Measurements from ENCODE around the gene ALK.

DNA sequence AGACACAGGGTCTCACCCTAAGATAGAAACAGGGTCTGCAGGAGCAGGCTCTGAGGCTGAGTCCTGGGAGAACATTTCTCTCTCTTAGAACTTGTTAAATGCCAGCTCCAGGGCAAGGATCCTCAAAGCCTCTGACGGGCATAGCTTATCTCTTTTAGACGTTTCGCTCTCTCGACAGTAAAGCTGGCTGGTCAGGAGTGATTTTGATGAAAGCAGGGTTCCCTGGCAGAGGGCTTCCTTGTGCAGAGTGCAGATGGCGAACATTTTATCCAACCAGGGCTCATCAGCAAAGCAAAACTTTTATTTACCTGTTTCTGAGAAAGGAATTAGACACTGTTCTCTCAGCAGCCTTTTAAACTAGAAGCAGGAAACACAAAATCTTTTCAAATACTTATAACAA is 350.8 kb downstream of the ALK start:
- TF ChIP-seq POLR2A (IDR thresholded peaks at IDR 0.05; ENCODE audit: low read length) (no peak), GATA1 (IDR thresholded peaks at IDR 0.05; ENCODE audit: low read depth, low read length) (no peak)
